ENCODE measurements around the gene TGFBR2. TPM values are rescaled to one million over a fixed set of nuclear protein-coding genes. Genes with fewer than 3 reads are reported as not detected.

Gene TGFBR2
- total RNA-seq, 6 donors from 2014 or later: 82.8 to 385 (median 285) TPM

GRCh38 chr3:30607032-30607833, 832 bp downstream of the TGFBR2 start:
- Histone ChIP-seq H3K27ac (peak overlapping the region; percentile 99 to 100 (median 99)), H3K4me3 (peak overlapping the region; percentile 78 to 93 (median 90)), H3K36me3 (no peaks in the 10 kb centered on the region), H3K9me3 (no peaks in the 10 kb centered on the region), H3K4me1 (peaks cover 42 to 52% (median 45%) of the 10 kb centered on the region in 4 donors), H3K27me3 (no peaks in the 10 kb centered on the region)
- WGBS, 2 donors: 3% methylated on average over 20 to 44 of the region's 45 CpGs
- ATAC-seq (ENCODE audit: low FRiP score in 2 of 2) (peak; percentile 58 to 62), DNase-seq (peak; percentile 86 to 91)
- TF ChIP-seq EP300 (IDR thresholded peaks at IDR 0.05) (peak in 1 of 4 donors; percentile 29), POLR2A (IDR thresholded peaks at IDR 0.05) (peak in 2 of 4 donors; percentile 58 to 62), POLR2AphosphoS5 (IDR thresholded peaks at IDR 0.05) (peak in 1 of 2 donors; percentile 84)
- TF ChIP-seq, protein P1, sequence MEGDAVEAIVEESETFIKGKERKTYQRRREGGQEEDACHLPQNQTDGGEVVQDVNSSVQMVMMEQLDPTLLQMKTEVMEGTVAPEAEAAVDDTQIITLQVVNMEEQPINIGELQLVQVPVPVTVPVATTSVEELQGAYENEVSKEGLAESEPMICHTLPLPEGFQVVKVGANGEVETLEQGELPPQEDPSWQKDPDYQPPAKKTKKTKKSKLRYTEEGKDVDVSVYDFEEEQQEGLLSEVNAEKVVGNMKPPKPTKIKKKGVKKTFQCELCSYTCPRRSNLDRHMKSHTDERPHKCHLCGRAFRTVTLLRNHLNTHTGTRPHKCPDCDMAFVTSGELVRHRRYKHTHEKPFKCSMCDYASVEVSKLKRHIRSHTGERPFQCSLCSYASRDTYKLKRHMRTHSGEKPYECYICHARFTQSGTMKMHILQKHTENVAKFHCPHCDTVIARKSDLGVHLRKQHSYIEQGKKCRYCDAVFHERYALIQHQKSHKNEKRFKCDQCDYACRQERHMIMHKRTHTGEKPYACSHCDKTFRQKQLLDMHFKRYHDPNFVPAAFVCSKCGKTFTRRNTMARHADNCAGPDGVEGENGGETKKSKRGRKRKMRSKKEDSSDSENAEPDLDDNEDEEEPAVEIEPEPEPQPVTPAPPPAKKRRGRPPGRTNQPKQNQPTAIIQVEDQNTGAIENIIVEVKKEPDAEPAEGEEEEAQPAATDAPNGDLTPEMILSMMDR (IDR thresholded peaks at IDR 0.05): no peak

- Histone ChIP-seq H3K9me3 (no peaks in the 10 kb centered on the region), H3K36me3 (no peaks in the 10 kb centered on the region), H3K27ac (peak overlapping the region; percentile 99 to 100 (median 99)), H3K27me3 (no peaks in the 10 kb centered on the region), H3K4me1 (peaks cover 53 to 64% (median 59%) of the 10 kb centered on the region in 4 donors), H3K4me3 (peak overlapping the region; percentile 78 to 93 (median 90))
- no peak for DNase-seq
- 23 to 38% methylated on average over 2 of the region's 2 CpGs for WGBS, 2 donors
- ATAC-seq (ENCODE audit: low FRiP score in 2 of 2): no peak
- TF ChIP-seq POLR2A (IDR thresholded peaks at IDR 0.05) (no peak), EP300 (IDR thresholded peaks at IDR 0.05) (no peak), POLR2AphosphoS5 (IDR thresholded peaks at IDR 0.05) (no peak)
- TF ChIP-seq, protein P1 (IDR thresholded peaks at IDR 0.05): no peak
These were observed 2.2 kb downstream of the TGFBR2 start for GRCh38 chr3:30608598-30608947.

DNA sequence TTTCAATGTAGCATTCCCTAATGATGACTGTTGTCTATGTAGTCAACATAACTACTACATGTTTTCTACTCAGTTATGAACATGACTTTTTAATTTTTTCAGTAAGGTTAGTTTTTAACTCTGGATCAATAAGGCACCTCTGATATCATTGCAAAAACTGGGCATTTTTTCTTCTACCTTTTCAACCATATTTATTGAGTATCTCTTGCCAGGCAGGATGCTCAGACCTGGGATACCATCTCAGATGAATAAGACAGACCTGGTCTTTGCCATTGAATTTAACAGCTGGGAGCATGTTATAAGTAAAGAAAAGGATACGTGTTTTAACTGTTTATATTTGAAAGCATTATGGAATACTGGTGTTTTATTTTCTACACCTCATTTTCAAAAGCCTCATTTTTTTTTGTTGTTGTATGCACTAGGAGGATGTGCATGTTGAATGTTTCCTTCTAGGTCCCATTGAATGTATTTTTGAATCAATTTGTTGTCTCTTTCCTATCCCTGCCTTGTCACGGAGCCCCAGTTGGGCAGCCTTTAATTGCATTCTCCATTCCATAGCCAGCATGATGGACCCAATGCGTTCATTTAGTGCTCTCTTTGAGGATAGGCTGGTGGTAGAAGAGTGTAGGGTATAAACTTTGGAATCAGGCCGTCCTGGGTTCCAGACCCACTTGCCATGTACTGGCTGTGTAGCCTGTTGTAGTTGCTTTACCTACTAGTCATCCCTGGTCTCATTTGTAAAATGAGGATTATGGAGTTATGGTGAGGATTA, 3.7 kb downstream of the TGFBR2 start:
- peak overlapping the region in 3 of 4 donors; percentile 78 to 93 (median 92) for H3K4me3 ChIP-seq
- ATAC-seq (ENCODE audit: low FRiP score in 2 of 2) (no peak), DNase-seq (no peak)
- H3K4me1 ChIP-seq: peaks cover 58 to 75% (median 61%) of the 10 kb centered on the region in 4 donors
- H3K27me3 ChIP-seq: no peaks in the 10 kb centered on the region
- 45 to 61% methylated on average over 4 of the region's 4 CpGs for WGBS, 2 donors
- TF ChIP-seq EP300 (IDR thresholded peaks at IDR 0.05): no peak
- TF ChIP-seq, protein P1 (IDR thresholded peaks at IDR 0.05): no peak
- TF ChIP-seq POLR2AphosphoS5 (IDR thresholded peaks at IDR 0.05): no peak
- TF ChIP-seq POLR2A (IDR thresholded peaks at IDR 0.05): no peak
- no peaks in the 10 kb centered on the region for H3K9me3 ChIP-seq
- peak overlapping the region; percentile 99 to 100 (median 99) for H3K27ac ChIP-seq
- no peaks in the 10 kb centered on the region for H3K36me3 ChIP-seq

- H3K27ac ChIP-seq: peak overlapping the region; percentile 46 to 99 (median 99)
- TF ChIP-seq, protein P1 (IDR thresholded peaks at IDR 0.05): no peak
- WGBS, 2 donors: 39 to 45% methylated on average over 3 of the region's 3 CpGs
- no peaks in the 10 kb centered on the region for H3K36me3 ChIP-seq
- DNase-seq (no peak), ATAC-seq (ENCODE audit: low FRiP score in 2 of 2) (no peak)
- peak overlapping the region in 3 of 4 donors; percentile 10 to 93 (median 92) for H3K4me3 ChIP-seq
- H3K9me3 ChIP-seq: no peaks in the 10 kb centered on the region
- no peaks in the 10 kb centered on the region for H3K27me3 ChIP-seq
- H3K4me1 ChIP-seq: peaks cover 57 to 75% (median 61%) of the 10 kb centered on the region in 4 donors
These were observed 4.4 kb downstream of the TGFBR2 start for GRCh38 chr3:30610702-30611368.
